Mesendoderm (in vitro differentiated cells): ENCODE results near the gene GPR42.

Source experiments
- DNase-seq: peaks from one replicate; pipeline ENCODE4 v3.0.0; 2013
- H2AK5ac ChIP-seq: 2 replicates; pipeline ENCODE4 v1.6.1; 2013; ENCODE audit warnings: low read length, inconsistent platforms
- H2BK120ac ChIP-seq: 2 replicates; pipeline ENCODE4 v1.6.1; 2013; ENCODE audit warnings: low read depth, mild to moderate bottlenecking, low read length, moderate library complexity, mixed read lengths
- H2BK15ac ChIP-seq: replicated peaks from 2 replicates; pipeline ENCODE4 v1.6.1; 2013; ENCODE audit warnings: low read depth, mild to moderate bottlenecking, moderate library complexity
- H2BK5ac ChIP-seq: 2 replicates; pipeline ENCODE4 v1.6.1; 2013; ENCODE audit warnings: low read length, inconsistent platforms
- H3K18ac ChIP-seq: 2 replicates; pipeline ENCODE4 v1.6.1; 2013; ENCODE audit warnings: mild to moderate bottlenecking, low read length, mixed read lengths
- H3K23ac ChIP-seq: one replicate; pipeline ENCODE4 v1.6.1; 2013; ENCODE audit warnings: low read length
- H3K27ac ChIP-seq: 2 replicates; pipeline ENCODE4 v1.5.1; 2013; ENCODE audit warnings: low read depth, mild to moderate bottlenecking, inconsistent platforms, low read length, moderate library complexity
- H3K27me3 ChIP-seq: 2 replicates; pipeline ENCODE4 v1.6.1; 2013; ENCODE audit warnings: low read length, control low read depth, mild to moderate bottlenecking, inconsistent platforms; ENCODE audit not compliant: insufficient read depth, poor library complexity
- H3K36me3 ChIP-seq: 2 replicates; pipeline ENCODE4 v1.6.1; 2013; ENCODE audit warnings: low read length, inconsistent platforms; ENCODE audit not compliant: control insufficient read depth, insufficient read depth
- H3K4ac ChIP-seq: one replicate; pipeline ENCODE4 v1.6.1; 2013; ENCODE audit warnings: low read depth, mild to moderate bottlenecking, low read length, moderate library complexity
- H3K4me1 ChIP-seq: 2 replicates; pipeline ENCODE4 v1.6.1; 2013; ENCODE audit warnings: low read depth, low read length, inconsistent platforms; ENCODE audit not compliant: control insufficient read depth
- H3K4me2 ChIP-seq: 2 replicates; pipeline ENCODE4 v1.6.1; 2013; ENCODE audit warnings: low read length
- H3K4me3 ChIP-seq: 2 replicates; pipeline ENCODE4 v1.5.1; 2013; ENCODE audit warnings: mild to moderate bottlenecking, low read length
- H3K56ac ChIP-seq: one replicate; pipeline ENCODE4 v1.6.1; 2013; ENCODE audit warnings: low read length
- H3K79me1 ChIP-seq: 2 replicates; pipeline ENCODE4 v1.6.1; 2013; ENCODE audit warnings: low read length, inconsistent platforms
- H3K79me2 ChIP-seq: 2 replicates; pipeline ENCODE4 v1.6.1; 2013; ENCODE audit warnings: mild to moderate bottlenecking, low read length; ENCODE audit not compliant: control insufficient read depth, insufficient read depth
- H3K9ac ChIP-seq: 2 replicates; pipeline ENCODE4 v1.6.1; 2013; ENCODE audit warnings: low read length, inconsistent platforms
- H4K5ac ChIP-seq: one replicate; pipeline ENCODE4 v1.6.1; 2013; ENCODE audit warnings: low read length
- H4K8ac ChIP-seq: one replicate; pipeline ENCODE4 v1.6.1; 2013; ENCODE audit warnings: low read depth, mild to moderate bottlenecking, control low read depth, low read length, moderate library complexity
- WGBS: extraction: QIAGEN DNeasy Blood & Tissue Kit; methylation state at CpG from one replicate; pipeline ENCODE4 v1.1.7; 2013; ENCODE audit warnings: low lambda C conversion rate, missing lambda C conversion rate; ENCODE audit not compliant: insufficient coverage; ENCODE audit errors: extremely low coverage; 5-methylcytosine and 5-hydroxymethylcytosine counted together

Gene GPR42

GRCh38 chr19:35330475-35330874 lies 40.4 kb upstream of the GPR42 start:
- H3K4me3 ChIP-seq = no peak overlapping the region
- no peak for DNase-seq
- no peak overlapping the region for H4K8ac ChIP-seq
- no peak overlapping the region for H3K27ac ChIP-seq
- H2BK5ac ChIP-seq = no peak overlapping the region
- no peaks in the 10 kb centered on the region for H3K27me3 ChIP-seq
- no peak overlapping the region for H2BK120ac ChIP-seq
- H4K5ac ChIP-seq = no peak overlapping the region
- no peaks in the 10 kb centered on the region for H3K4me1 ChIP-seq
- no peaks in the 10 kb centered on the region for H3K79me1 ChIP-seq
- H3K79me2 ChIP-seq = no peaks in the 10 kb centered on the region
- WGBS = no CpG with 5 or more reads among the region's 7 CpGs
- no peak overlapping the region for H3K56ac ChIP-seq
- H2BK15ac ChIP-seq = no peak overlapping the region
- H3K4ac ChIP-seq = no peak overlapping the region
- no peak overlapping the region for H3K23ac ChIP-seq
- H3K18ac ChIP-seq = no peak overlapping the region
- no peak overlapping the region for H3K4me2 ChIP-seq
- H3K36me3 ChIP-seq = no peaks in the 10 kb centered on the region
- no peak overlapping the region for H3K9ac ChIP-seq
- H2AK5ac ChIP-seq = no peak overlapping the region

- Histone ChIP-seq H3K9ac (no peak overlapping the region), H3K4me3 (no peak overlapping the region), H3K18ac (no peak overlapping the region), H3K79me2 (no peaks in the 10 kb centered on the region), H2AK5ac (no peak overlapping the region), H2BK120ac (no peak overlapping the region), H2BK15ac (no peak overlapping the region), H3K23ac (no peak overlapping the region), H4K8ac (no peak overlapping the region), H3K4me2 (no peak overlapping the region), H2BK5ac (no peak overlapping the region), H3K79me1 (no peaks in the 10 kb centered on the region), H3K27ac (no peak overlapping the region), H3K56ac (no peak overlapping the region), H3K4me1 (no peaks in the 10 kb centered on the region), H3K4ac (no peak overlapping the region), H4K5ac (no peak overlapping the region), H3K36me3 (no peaks in the 10 kb centered on the region), H3K27me3 (no peaks in the 10 kb centered on the region)
- WGBS = no CpG with 5 or more reads among the region's 14 CpGs
- DNase-seq = no peak
These were observed 39.2 kb upstream of the GPR42 start for GRCh38 chr19:35331551-35332214.

- no peak overlapping the region for H2BK5ac ChIP-seq
- H3K27ac ChIP-seq = no peak overlapping the region
- no peaks in the 10 kb centered on the region for H3K27me3 ChIP-seq
- H3K36me3 ChIP-seq = no peaks in the 10 kb centered on the region
- no peak overlapping the region for H2BK120ac ChIP-seq
- H3K4me2 ChIP-seq = no peak overlapping the region
- H3K4me3 ChIP-seq = no peak overlapping the region
- no peak overlapping the region for H3K23ac ChIP-seq
- no peaks in the 10 kb centered on the region for H3K4me1 ChIP-seq
- H3K4ac ChIP-seq = no peak overlapping the region
- H3K9ac ChIP-seq = no peak overlapping the region
- H3K79me1 ChIP-seq = no peaks in the 10 kb centered on the region
- H3K79me2 ChIP-seq = no peaks in the 10 kb centered on the region
- H2BK15ac ChIP-seq = no peak overlapping the region
- no peak overlapping the region for H3K56ac ChIP-seq
- no peak overlapping the region for H4K5ac ChIP-seq
- DNase-seq = no peak
- no peak overlapping the region for H4K8ac ChIP-seq
- no peak overlapping the region for H2AK5ac ChIP-seq
- WGBS = no CpG with 5 or more reads among the region's 12 CpGs
- H3K18ac ChIP-seq = no peak overlapping the region
These were observed 38.1 kb upstream of the GPR42 start for GRCh38 chr19:35332817-35333216.

- no peak overlapping the region for H4K8ac ChIP-seq
- H3K18ac ChIP-seq = no peak overlapping the region
- H3K79me2 ChIP-seq = no peaks in the 10 kb centered on the region
- H3K4me3 ChIP-seq = no peak overlapping the region
- H2BK120ac ChIP-seq = no peak overlapping the region
- no peaks in the 10 kb centered on the region for H3K79me1 ChIP-seq
- no peak overlapping the region for H2BK15ac ChIP-seq
- no peak overlapping the region for H4K5ac ChIP-seq
- no peak overlapping the region for H3K23ac ChIP-seq
- no peak overlapping the region for H3K56ac ChIP-seq
- no peak for DNase-seq
- H3K4ac ChIP-seq = no peak overlapping the region
- no peak overlapping the region for H3K27ac ChIP-seq
- no peaks in the 10 kb centered on the region for H3K36me3 ChIP-seq
- H3K27me3 ChIP-seq = no peaks in the 10 kb centered on the region
- no peaks in the 10 kb centered on the region for H3K4me1 ChIP-seq
- no peak overlapping the region for H3K9ac ChIP-seq
- H3K4me2 ChIP-seq = no peak overlapping the region
- no CpG with 5 or more reads among the region's 10 CpGs for WGBS
- H2AK5ac ChIP-seq = no peak overlapping the region
- no peak overlapping the region for H2BK5ac ChIP-seq
These were observed 36.6 kb upstream of the GPR42 start for GRCh38 chr19:35334144-35334753.

- no peak overlapping the region for H4K8ac ChIP-seq
- no peak for DNase-seq
- H3K56ac ChIP-seq = no peak overlapping the region
- H2BK5ac ChIP-seq = no peak overlapping the region
- H3K4me1 ChIP-seq = no peaks in the 10 kb centered on the region
- H3K27me3 ChIP-seq = no peaks in the 10 kb centered on the region
- H3K27ac ChIP-seq = no peak overlapping the region
- H3K36me3 ChIP-seq = no peaks in the 10 kb centered on the region
- no peak overlapping the region for H3K4ac ChIP-seq
- WGBS = no CpG with 5 or more reads among the region's 21 CpGs
- H3K4me2 ChIP-seq = no peak overlapping the region
- no peaks in the 10 kb centered on the region for H3K79me1 ChIP-seq
- H3K18ac ChIP-seq = no peak overlapping the region
- no peak overlapping the region for H2BK15ac ChIP-seq
- no peak overlapping the region for H3K23ac ChIP-seq
- H3K4me3 ChIP-seq = no peak overlapping the region
- no peaks in the 10 kb centered on the region for H3K79me2 ChIP-seq
- no peak overlapping the region for H4K5ac ChIP-seq
- no peak overlapping the region for H3K9ac ChIP-seq
- no peak overlapping the region for H2AK5ac ChIP-seq
- H2BK120ac ChIP-seq = no peak overlapping the region
These were observed 34.5 kb upstream of the GPR42 start for GRCh38 chr19:35336166-35336955.
